A673 (cell line): ENCODE measurements around the gene KIDINS220.

ENCODE experiments used
- EZH2 ChIP-seq: fragments of 200-600 bp; sonication (generic); IDR thresholded peaks from 2 replicates; pipeline ENCODE4 v1.6.1; 2017; ENCODE audit warnings: borderline replicate concordance, low read depth, mild to moderate bottlenecking, mixed read lengths, antibody characterized with exemption, low read length; ENCODE audit not compliant: poor library complexity, severe bottlenecking
- TF ChIP-seq, protein P1 (sequence below): fragments of 300-800, 200-600 bp; sonication (generic); conservative IDR thresholded peaks from 2 replicates; pipeline ENCODE4 v1.5.1; 2017; ENCODE audit warnings: low read depth, mild to moderate bottlenecking, antibody characterized with exemption, low read length, moderate library complexity, mixed read lengths

DNA sequence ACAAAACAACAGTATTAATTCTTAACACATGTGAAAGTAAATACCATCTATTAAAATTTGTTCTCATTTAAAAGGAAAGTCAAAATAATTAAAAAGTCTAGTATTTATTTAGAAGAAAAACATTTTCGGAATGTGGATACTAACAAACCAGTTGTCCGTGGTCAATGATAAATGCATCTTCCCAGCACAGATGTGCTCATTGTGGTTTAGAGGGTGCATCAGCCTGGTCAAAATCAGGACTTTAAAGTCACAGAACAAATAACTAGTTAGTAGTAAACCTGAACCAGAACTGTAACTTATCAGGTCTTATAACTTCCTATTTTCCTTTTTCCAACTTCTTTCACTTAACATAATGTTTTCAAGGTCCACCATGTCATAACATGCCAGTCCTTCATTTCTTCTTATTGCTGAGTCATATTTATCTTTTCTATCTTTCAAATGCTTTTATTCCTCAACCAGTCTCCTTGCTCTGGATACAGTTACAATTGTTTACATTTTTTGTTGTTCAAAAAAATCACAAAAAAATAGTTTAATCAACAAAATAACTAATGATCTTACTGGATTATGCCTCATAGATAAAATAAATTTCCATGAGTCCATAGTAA, 99.7 kb downstream of the KIDINS220 start:
- TF ChIP-seq, protein P1, sequence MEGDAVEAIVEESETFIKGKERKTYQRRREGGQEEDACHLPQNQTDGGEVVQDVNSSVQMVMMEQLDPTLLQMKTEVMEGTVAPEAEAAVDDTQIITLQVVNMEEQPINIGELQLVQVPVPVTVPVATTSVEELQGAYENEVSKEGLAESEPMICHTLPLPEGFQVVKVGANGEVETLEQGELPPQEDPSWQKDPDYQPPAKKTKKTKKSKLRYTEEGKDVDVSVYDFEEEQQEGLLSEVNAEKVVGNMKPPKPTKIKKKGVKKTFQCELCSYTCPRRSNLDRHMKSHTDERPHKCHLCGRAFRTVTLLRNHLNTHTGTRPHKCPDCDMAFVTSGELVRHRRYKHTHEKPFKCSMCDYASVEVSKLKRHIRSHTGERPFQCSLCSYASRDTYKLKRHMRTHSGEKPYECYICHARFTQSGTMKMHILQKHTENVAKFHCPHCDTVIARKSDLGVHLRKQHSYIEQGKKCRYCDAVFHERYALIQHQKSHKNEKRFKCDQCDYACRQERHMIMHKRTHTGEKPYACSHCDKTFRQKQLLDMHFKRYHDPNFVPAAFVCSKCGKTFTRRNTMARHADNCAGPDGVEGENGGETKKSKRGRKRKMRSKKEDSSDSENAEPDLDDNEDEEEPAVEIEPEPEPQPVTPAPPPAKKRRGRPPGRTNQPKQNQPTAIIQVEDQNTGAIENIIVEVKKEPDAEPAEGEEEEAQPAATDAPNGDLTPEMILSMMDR: no peak
- TF ChIP-seq EZH2: no peak
